ENCODE results near the gene LTV1.

Gene LTV1

GRCh38 chr6:143896126-143896860 is 53.2 kb downstream of the LTV1 start:
- DNase-seq, result no peak

DNA sequence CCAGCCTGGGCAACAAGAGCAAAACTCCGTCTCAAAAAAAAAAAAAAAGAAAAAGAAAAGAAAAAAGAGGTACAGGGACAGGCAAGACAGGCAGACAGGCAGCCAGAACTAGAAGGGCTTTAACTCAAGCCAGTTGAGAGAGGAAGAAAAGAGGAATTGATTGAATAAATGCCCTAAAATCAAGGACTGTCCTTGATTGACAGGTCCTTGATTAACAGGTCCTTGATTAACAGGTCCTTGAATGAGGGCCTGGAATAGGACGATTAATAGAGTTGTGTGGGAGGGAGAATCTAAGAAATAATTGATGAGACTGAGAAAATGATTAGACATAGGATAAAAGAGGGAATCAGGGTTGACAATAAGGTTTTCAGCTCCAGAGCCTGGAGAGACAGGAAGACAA is 57.2 kb downstream of the LTV1 start:
- DNase-seq, result no peak

DNA sequence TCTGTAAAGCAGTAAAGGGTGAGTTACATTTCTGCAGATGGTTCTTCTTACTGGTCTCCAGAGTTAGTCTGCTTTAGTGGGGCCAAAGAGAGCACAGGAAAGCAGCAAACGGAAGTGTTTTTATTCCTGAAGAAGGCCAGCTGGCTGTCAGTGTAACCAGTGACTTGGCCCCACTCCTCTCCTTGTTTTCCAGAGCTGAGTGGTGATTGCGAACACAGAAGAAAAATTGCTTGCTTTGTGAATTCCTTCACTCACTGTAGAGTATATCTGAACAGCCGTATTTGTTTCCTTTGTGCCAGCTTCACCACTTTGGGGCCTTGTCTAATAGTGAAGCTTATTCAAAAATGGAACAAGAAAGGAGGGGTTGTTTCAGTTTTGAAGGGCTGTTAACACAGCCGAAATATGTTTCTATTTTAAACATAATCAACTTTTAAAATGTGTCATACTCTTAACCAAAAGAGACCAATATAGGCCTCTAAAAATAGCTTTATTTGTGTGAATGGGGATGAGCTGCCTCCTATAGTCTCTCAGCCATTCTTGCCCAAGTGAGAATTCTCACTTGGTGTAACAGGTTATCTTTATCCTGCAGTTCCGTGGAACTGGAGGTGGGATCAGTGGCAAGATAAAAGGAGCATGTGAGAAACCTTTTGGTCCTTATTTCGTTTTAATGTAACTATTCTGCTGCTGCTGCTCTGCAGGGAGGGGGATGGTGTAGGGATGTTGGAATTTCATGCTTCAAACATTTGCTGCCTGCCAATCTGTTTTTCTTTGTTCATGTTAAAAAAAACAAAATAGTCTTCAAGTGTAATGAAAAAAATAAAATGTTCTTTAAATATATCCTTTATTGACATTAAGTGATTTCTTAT is 59.0 kb downstream of the LTV1 start:
- DNase-seq, result no peak

- DNase-seq, result no peak
Observed at GRCh38 chr6:143902827-143903226, 59.7 kb downstream of the LTV1 start.

- no peak for DNase-seq
Observed at GRCh38 chr6:143911028-143911427, 67.9 kb downstream of the LTV1 start.

DNA sequence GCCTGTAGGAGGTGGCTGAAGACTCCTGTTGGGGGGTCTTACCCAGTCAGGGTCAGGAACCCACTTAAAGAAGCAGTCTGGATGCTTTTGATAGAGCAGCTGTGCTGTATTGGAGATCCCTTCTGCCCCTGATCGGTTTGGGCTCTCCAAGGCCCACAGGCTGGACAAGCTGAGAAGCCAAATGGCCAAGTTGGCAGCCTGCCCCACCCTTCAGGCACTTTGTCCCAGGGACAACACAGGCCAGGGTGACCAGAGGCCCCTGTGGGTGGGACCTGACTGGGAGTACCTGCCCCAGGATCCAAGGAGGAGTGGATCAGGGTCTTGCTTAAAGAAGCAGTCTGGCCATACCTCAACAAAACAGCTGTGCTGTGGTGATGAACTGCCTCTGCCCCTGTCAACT is 69.5 kb downstream of the LTV1 start:
- no peak for DNase-seq
